C4-2B (cell line): ENCODE data around the gene LRRC36.

ENCODE experiments used
- CTCF ChIP-seq: fragments of 450-650 bp; conservative IDR thresholded peaks from 2 replicates; pipeline ENCODE4 v1.5.1; 2017; ENCODE audit warnings: mild to moderate bottlenecking
- ZFX ChIP-seq: fragments of 450-650 bp; IDR thresholded peaks from 2 replicates; pipeline ENCODE4 v1.6.1; 2017

- peak; percentile 94 for TF ChIP-seq CTCF
- TF ChIP-seq ZFX: peak; percentile 81
Measured at GRCh38 chr16:67279296-67280089, 47.1 kb upstream of the LRRC36 start, which contains the start of gene PLEKHG4.
